ENCODE data around the gene B4GAT1. TPM values are rescaled to one million over a fixed set of nuclear protein-coding genes. Genes with fewer than 3 reads are reported as not detected.
A peak's percentile ranks its signal among the peaks of the same experiment; 100 is the strongest.

The B4GAT1 gene
- total and polyA plus RNA-seq, 2 of the 13 experiments (the other 11 are each of a cell fraction or from before 2014, with no cell fraction given), result 40.4 to 109 TPM

DNA sequence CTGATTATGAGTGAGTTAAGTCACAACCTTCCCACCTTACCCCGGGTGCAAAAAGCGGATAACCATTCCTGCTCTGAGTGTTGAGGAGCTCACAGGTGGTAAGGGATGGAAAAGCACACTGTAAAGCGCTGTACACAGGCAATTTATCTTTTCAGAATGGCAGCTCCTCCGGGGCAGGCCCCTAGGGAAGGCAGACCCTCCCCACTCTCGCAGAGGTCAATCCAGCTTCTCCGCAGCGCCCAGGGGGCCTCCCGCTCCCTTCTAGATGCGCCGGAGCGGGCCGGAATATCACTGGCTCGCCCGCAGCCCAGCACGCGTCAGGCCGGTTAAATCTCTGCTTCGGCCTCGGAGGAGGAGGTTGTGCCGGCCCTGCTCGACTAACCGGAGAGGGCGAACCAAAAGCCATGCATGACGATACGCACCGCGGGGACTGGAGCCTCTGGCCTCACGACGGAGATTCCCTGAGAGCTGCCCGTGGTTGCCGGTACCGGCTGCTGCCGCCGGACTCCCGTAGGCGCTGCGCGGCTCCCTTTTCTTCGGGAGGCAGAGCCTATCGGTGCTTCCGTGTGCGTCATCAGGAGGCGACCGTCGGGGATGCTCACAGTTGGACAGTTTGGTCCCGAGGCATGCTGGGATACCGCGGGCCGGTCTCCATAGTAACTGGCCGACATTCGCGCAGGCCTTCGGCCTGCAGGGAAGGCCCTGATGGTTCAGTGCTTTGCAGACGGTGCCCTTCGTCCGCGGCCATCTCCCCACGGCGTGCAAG is 2.7 kb downstream of the B4GAT1 start, which contains the start of gene BRMS1 (continued):
- TF ChIP-seq HBP1 (CRISPR knock-in tag; IDR thresholded peaks at IDR 0.05; ENCODE audit: low read depth) (peak; percentile 94), HOXD1 (CRISPR knock-in tag; IDR thresholded peaks at IDR 0.05) (no peak), KAT8 (CRISPR knock-in tag; IDR thresholded peaks at IDR 0.05) (peak; percentile 99)

DNA sequence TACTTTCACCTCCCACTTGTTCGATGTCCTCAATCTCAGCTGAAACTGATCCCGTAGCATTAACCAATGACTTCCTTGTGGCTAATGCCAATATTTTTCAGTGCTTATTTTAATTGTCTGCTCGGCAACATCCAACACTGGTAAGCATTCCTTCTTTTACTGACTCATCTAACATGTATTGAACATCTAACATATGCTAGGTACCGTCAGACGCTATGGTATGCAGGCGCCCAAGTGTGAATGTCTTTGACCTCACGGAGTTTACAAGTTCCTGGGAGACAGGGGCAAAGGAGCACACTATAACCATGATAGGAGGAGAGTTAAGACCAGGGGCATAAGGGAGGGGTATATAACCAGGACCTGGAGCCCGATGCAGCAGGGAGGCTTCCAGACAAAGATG is 4.3 kb downstream of the B4GAT1 start:
- H3K27ac ChIP-seq (ENCODE audit: extremely low read length, insufficient read depth, low read length), result no peak overlapping the region
- DNase-seq (ENCODE audit: low spot score) (no peak), FAIRE-seq (no peak), ATAC-seq (no peak)
- WGBS (ENCODE audit: low lambda C conversion rate), result 97% methylated on average over 8 of the region's 8 CpGs
- POLR2A ChIA-PET, result no interaction called here
- no peaks in the 10 kb centered on the region; a peak in 1 of 5 replicates for H3K27me3 ChIP-seq (ENCODE audit: control insufficient read depth in 1 of 2, insufficient read depth in 2 of 2, low read length in 2 of 2)
- 0 out of 2 replicates have a peak overlapping the region, but pooled peaks have one; percentile 94 for H3K9ac ChIP-seq (ENCODE audit: insufficient read depth, low read depth, low read length)
- intact Hi-C loops (cut with micrococcal nuclease; ENCODE audit: unreplicated experiment) (no loop called here), in situ Hi-C loops (cut with HindIII; ENCODE audit: extremely low pct_ligation_motif_present, low pct_unique_long_range_greater_than_20kb) (no loop called here)
- peaks cover 34% of the 10 kb centered on the region for H3K79me2 ChIP-seq (ENCODE audit: insufficient read depth, low read length)
- H3K4me1 ChIP-seq (ENCODE audit: insufficient read depth, low read length), result peaks cover 34% of the 10 kb centered on the region
- no peaks in the 10 kb centered on the region for H4K20me1 ChIP-seq (ENCODE audit: insufficient read depth, low read length)
- H3K4me3 ChIP-seq (replicated peaks in 1 of 3; ENCODE audit: insufficient read depth in 1 of 3, low read depth in 2 of 3, low read length in 3 of 3), result no peak overlapping the region; a peak in 1 of 6 replicates
- CTCF ChIA-PET (ENCODE audit: low intra/inter-chr PET ratio, low total read pairs), result no interaction called here
- no TSS peak for BruUV-seq (replicated peaks)
- H3K36me3 ChIP-seq (replicated peaks in 1 of 2; ENCODE audit: control insufficient read depth in 1 of 2, insufficient read depth in 2 of 2, low read length in 2 of 2), result peaks cover 19 to 29% of the 10 kb centered on the region in 2 experiments; a peak in 4 of 5 replicates
- no peaks in the 10 kb centered on the region for H3K9me3 ChIP-seq (ENCODE audit: low read length)
- peak overlapping the region; percentile 95; the same call in 1 of the 2 replicates for H3K4me2 ChIP-seq (ENCODE audit: low read depth, low read length)
- H2AFZ ChIP-seq (ENCODE audit: low read length), result no peak overlapping the region
- TF ChIP-seq, protein P1, sequence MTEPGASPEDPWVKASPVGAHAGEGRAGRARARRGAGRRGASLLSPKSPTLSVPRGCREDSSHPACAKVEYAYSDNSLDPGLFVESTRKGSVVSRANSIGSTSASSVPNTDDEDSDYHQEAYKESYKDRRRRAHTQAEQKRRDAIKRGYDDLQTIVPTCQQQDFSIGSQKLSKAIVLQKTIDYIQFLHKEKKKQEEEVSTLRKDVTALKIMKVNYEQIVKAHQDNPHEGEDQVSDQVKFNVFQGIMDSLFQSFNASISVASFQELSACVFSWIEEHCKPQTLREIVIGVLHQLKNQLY (CRISPR knock-in tag; IDR thresholded peaks at IDR 0.05), result no peak
- TF ChIP-seq SIX1 (CRISPR knock-in tag; IDR thresholded peaks at IDR 0.05; ENCODE audit: borderline replicate concordance) (no peak), TFE3 (CRISPR knock-in tag; IDR thresholded peaks at IDR 0.05) (no peak), ZNF782 (CRISPR knock-in tag; IDR thresholded peaks at IDR 0.05; ENCODE audit: borderline replicate concordance) (no peak), FOSL1 (CRISPR knock-in tag; IDR thresholded peaks at IDR 0.05; ENCODE audit: borderline replicate concordance) (no peak), MAF1 (CRISPR knock-in tag; IDR thresholded peaks at IDR 0.05; ENCODE audit: borderline replicate concordance) (no peak), ZNF770 (CRISPR knock-in tag; IDR thresholded peaks at IDR 0.05) (no peak), ZNF253 (CRISPR knock-in tag; IDR thresholded peaks at IDR 0.05; ENCODE audit: borderline replicate concordance) (no peak), ZNF326 (CRISPR knock-in tag; IDR thresholded peaks at IDR 0.05; ENCODE audit: borderline replicate concordance) (no peak), MEIS1 (CRISPR knock-in tag; IDR thresholded peaks at IDR 0.05; ENCODE audit: borderline replicate concordance) (no peak)
- TF ChIP-seq, protein P2, sequence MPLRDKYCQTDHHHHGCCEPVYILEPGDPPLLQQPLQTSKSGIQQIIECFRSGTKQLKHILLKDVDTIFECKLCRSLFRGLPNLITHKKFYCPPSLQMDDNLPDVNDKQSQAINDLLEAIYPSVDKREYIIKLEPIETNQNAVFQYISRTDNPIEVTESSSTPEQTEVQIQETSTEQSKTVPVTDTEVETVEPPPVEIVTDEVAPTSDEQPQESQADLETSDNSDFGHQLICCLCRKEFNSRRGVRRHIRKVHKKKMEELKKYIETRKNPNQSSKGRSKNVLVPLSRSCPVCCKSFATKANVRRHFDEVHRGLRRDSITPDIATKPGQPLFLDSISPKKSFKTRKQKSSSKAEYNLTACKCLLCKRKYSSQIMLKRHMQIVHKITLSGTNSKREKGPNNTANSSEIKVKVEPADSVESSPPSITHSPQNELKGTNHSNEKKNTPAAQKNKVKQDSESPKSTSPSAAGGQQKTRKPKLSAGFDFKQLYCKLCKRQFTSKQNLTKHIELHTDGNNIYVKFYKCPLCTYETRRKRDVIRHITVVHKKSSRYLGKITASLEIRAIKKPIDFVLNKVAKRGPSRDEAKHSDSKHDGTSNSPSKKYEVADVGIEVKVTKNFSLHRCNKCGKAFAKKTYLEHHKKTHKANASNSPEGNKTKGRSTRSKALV (CRISPR knock-in tag; IDR thresholded peaks at IDR 0.05), result no peak
